Ascending aorta (tissue), 2 donors: ENCODE results near the gene SNX24. TPM values are rescaled to one million over a fixed set of nuclear protein-coding genes. Genes with fewer than 3 reads are reported as not detected.

ENCODE experiments used
- DNase-seq, 2 donors: peaks; one replicate each; pipeline ENCODE4 v3.0.0-alpha.2; 2019; ENCODE audit warnings: low spot score in 2 of 2
- H3K27ac ChIP-seq, 2 donors: fragments of 200-600 bp; sonication (generic); one replicate each; pipeline ENCODE4 v1.5.1; 2016 to 2017; ENCODE audit warnings: mild to moderate bottlenecking in 1 of 2
- H3K27me3 ChIP-seq: fragments of 200-600 bp; sonication (generic); one replicate; pipeline ENCODE4 v1.5.1; 2017
- H3K36me3 ChIP-seq, 2 donors: fragments of 200-600 bp; sonication (generic); one replicate each; pipeline ENCODE4 v1.5.1; 2016
- H3K4me1 ChIP-seq, 2 donors: fragments of 200-600 bp; sonication (generic); one replicate each; pipeline ENCODE4 v1.5.1; 2016 to 2017; ENCODE audit warnings: mild to moderate bottlenecking in 1 of 2
- H3K4me3 ChIP-seq, 2 donors: fragments of 200-600 bp; sonication (generic); one replicate each; pipeline ENCODE4 v1.5.1; 2016 to 2017; ENCODE audit warnings: mild to moderate bottlenecking in 1 of 2
- H3K9me3 ChIP-seq, 2 donors: fragments of 200-600 bp; sonication (generic); one replicate each; pipeline ENCODE4 v1.5.1; 2016
- CTCF ChIP-seq, 3 experiments: fragments of 200-600 bp in 2 of 3; fragments of 450-650 bp in 1 of 3; sonication (generic) in 2 of 3; IDR thresholded peaks; one replicate each; pipeline ENCODE4 v1.5.1; 2016 to 2019; ENCODE audit warnings: antibody characterized with exemption in 3 of 3, mild to moderate bottlenecking in 1 of 3, moderate library complexity in 1 of 3
- intact Hi-C: fragments of 100-400 bp; cut with DNase I; formaldehyde crosslinking; loops from one replicate; pipeline ENCODE4 v1.15.1; 2023
- total RNA-seq: library from RNA; depleted of rRNA; stranded (reverse); fragments of >200 nt; gene quantifications from one replicate; pipeline ENCODE4 v1.1.0, GENCODE V29; 2016

The SNX24 gene
- total RNA-seq, 1 donor from 2014 or later: 21.1 TPM

DNA sequence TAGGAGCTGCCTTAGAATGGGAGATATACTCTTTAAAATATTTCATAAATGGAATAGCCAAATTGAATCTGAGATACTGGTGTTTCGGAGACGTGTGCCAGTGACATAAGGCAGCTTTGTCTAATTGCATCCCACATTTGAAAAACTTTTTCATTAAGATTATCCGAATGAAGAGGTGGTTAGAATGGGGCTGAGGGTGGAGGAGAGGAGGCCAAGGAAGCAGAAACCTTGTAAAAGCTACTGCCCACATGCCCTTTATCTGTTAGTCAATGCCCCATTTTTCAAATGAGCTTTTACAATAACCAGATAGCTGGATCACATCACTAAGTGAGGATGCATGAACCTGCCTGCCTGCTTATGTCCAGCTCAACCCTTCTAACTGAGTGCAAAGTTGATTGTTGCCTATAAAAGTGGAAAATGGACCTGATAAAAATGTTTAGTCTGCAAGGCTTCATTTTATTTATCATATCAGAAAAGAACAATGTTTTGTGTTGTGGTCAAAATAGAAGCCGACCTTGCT, 34.8 kb downstream of the SNX24 start:
- Histone ChIP-seq H3K4me1 (no peaks in the 10 kb centered on the region), H3K9me3 (no peaks in the 10 kb centered on the region), H3K36me3 (no peaks in the 10 kb centered on the region), H3K27me3 (no peaks in the 10 kb centered on the region), H3K4me3 (no peak overlapping the region), H3K27ac (no peak overlapping the region)
- intact Hi-C loops: no loop called here
- no peak for TF ChIP-seq CTCF (IDR thresholded peaks at IDR 0.05)
- DNase-seq: no peak

- Histone ChIP-seq H3K27me3 (no peaks in the 10 kb centered on the region), H3K4me1 (no peaks in the 10 kb centered on the region), H3K27ac (no peak overlapping the region), H3K4me3 (no peak overlapping the region), H3K9me3 (no peaks in the 10 kb centered on the region), H3K36me3 (no peaks in the 10 kb centered on the region)
- TF ChIP-seq CTCF (IDR thresholded peaks at IDR 0.05): no peak
- intact Hi-C loops: no loop called here
- no peak for DNase-seq
These were observed 35.3 kb downstream of the SNX24 start for GRCh38 chr5:122880749-122881148.

GRCh38 chr5:122882831-122883230, 37.4 kb downstream of the SNX24 start:
- no peaks in the 10 kb centered on the region for H3K9me3 ChIP-seq
- intact Hi-C loops: no loop called here
- no peaks in the 10 kb centered on the region for H3K4me1 ChIP-seq
- no peaks in the 10 kb centered on the region for H3K36me3 ChIP-seq
- TF ChIP-seq CTCF (IDR thresholded peaks at IDR 0.05): no peak
- H3K27me3 ChIP-seq: no peaks in the 10 kb centered on the region
- H3K4me3 ChIP-seq: no peak overlapping the region
- H3K27ac ChIP-seq: no peak overlapping the region
- DNase-seq: no peak

DNA sequence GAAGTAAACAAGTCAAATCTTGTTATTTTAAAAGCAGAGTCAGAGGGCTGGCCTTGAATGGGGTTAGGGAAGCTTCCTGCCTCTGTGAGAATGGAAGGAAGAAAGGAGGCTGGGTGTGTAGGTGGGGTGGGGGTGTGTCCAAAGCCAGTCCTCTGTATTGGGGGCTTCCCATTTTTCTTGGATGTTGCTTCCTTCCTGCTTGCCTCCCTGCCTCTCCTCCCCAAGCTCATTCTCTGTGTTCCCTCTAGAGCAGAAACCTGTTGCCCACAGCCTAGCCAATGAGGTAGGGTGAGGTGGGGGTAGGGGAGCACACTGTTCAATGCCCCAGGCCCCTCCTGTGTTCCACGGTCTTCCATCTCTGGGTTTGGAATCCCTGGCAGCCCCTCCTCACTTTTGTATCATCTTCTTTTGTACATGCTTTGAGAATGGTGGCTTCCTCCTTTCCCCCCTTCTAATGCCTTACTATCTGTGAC, 39.7 kb downstream of the SNX24 start:
- no peaks in the 10 kb centered on the region for H3K27me3 ChIP-seq
- H3K36me3 ChIP-seq: no peaks in the 10 kb centered on the region
- H3K9me3 ChIP-seq: no peaks in the 10 kb centered on the region
- no peaks in the 10 kb centered on the region for H3K4me1 ChIP-seq
- no peak for DNase-seq
- no peak for TF ChIP-seq CTCF (IDR thresholded peaks at IDR 0.05)
- intact Hi-C loops: no loop called here
- H3K27ac ChIP-seq: no peak overlapping the region
- no peak overlapping the region for H3K4me3 ChIP-seq

GRCh38 chr5:122885891-122886290, 40.5 kb downstream of the SNX24 start:
- H3K9me3 ChIP-seq: no peaks in the 10 kb centered on the region
- no peak overlapping the region for H3K27ac ChIP-seq
- intact Hi-C loops: no loop called here
- no peak for DNase-seq
- H3K4me3 ChIP-seq: no peak overlapping the region
- no peaks in the 10 kb centered on the region for H3K4me1 ChIP-seq
- TF ChIP-seq CTCF (IDR thresholded peaks at IDR 0.05): no peak
- no peaks in the 10 kb centered on the region for H3K36me3 ChIP-seq
- H3K27me3 ChIP-seq: no peaks in the 10 kb centered on the region

DNA sequence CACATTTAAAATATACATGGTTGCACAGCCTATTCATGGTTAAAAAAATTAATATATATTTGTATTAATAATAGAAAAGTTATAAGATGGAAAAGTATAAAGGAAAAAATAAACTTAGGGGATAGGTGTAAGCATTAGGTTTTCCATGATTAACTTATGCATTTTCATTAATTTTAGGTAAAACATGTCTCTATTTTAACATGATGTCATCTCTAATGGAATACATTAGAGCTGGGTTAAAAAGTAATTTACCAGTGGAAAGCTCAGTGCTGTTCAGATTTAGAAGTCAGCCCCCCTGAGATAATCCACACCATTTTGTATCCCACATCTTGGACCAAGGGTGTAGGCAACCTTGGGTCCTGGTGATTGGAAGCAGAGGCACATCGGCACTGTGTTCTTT, 49.7 kb downstream of the SNX24 start:
- no peak overlapping the region for H3K27ac ChIP-seq
- intact Hi-C loops: loop anchor here (5.0 kb wide), 1 partner anchor 142 kb away; the partner anchor contains the start of gene PPIC
- no peak overlapping the region for H3K4me3 ChIP-seq
- no peak for TF ChIP-seq CTCF (IDR thresholded peaks at IDR 0.05)
- H3K4me1 ChIP-seq: no peaks in the 10 kb centered on the region
- no peak for DNase-seq
- no peaks in the 10 kb centered on the region for H3K27me3 ChIP-seq
- no peaks in the 10 kb centered on the region for H3K9me3 ChIP-seq
- no peaks in the 10 kb centered on the region for H3K36me3 ChIP-seq
